GM12878 (cell line): ENCODE measurements around the gene KRT79. TPM values are rescaled to one million over a fixed set of nuclear protein-coding genes. Genes with fewer than 3 reads are reported as not detected.

Source experiments
- ATAC-seq: fragments of 200-7000 bp; cut with Tn5 transposase; 3 replicates; pipeline ENCODE4 v1.9.1; 2020; ENCODE audit warnings: mild to moderate bottlenecking, moderate library complexity
- BruUV-seq: library from RNA; stranded (reverse); fragments of 400-500 nt; replicated peaks from 2 replicates; lab custom pipeline; 2021; lab: Mats Ljungman, UMichigan
- CTCF ChIA-PET: fragments of 300-600 bp; sonication (Branson Sonifier 250); formaldehyde crosslinking; extraction: SDS; loops from one replicate; lab custom pipeline; 2021; ENCODE audit warnings: inconsistent platforms; lab: Yijun Ruan, JAX
- POLR2A ChIA-PET: fragments of 350-600 bp; formaldehyde crosslinking; extraction: SDS; loops from one replicate; lab custom pipeline; 2021; ENCODE audit warnings: inconsistent platforms; lab: Charles Lee
- RAD21 ChIA-PET: fragments of 300-600 bp; sonication (Branson Sonifier 250); formaldehyde crosslinking; loops from one replicate; lab custom pipeline; 2023; ENCODE audit warnings: antibody characterized with exemption; ENCODE audit not compliant: unreplicated experiment; lab: Charles Lee
- SMC1A ChIA-PET: fragments of 300-600 bp; sonication (Branson Sonifier 250); formaldehyde crosslinking; loops from one replicate; lab custom pipeline; 2023; ENCODE audit not compliant: unreplicated experiment, uncharacterized antibody; lab: Charles Lee
- DNase-seq: peaks from one replicate; pipeline ENCODE4 v3.0.0-alpha.2; 2011; ENCODE audit warnings: low read depth, low spot score
- FAIRE-seq: peaks from 3 replicates; lab custom pipeline; 2011; peaks lifted over from hg19 to GRCh38; lab: Jason Lieb, UNC
- H2AFZ ChIP-seq: 2 replicates; pipeline ENCODE4 v1.6.0; 2011; ENCODE audit warnings: low read depth, low read length, control low read depth; ENCODE audit not compliant: control insufficient read depth
- H3K27ac ChIP-seq: 2 replicates; pipeline ENCODE4 v1.5.1; 2011; ENCODE audit warnings: control low read depth; ENCODE audit not compliant: control insufficient read depth, insufficient read depth
- H3K27me3 ChIP-seq, 2 experiments: replicated peaks in 1 of 2; 2 replicates each; pipeline versions ENCODE4 v1.6.0 to v1.6.1; 2011; ENCODE audit warnings: low read length in 1 of 2; ENCODE audit not compliant: control insufficient read depth in 2 of 2, insufficient read depth in 2 of 2
- H3K36me3 ChIP-seq, 2 experiments: 2 replicates each; pipeline ENCODE4 v1.5.1; 2011; ENCODE audit warnings: low read length in 1 of 2; ENCODE audit not compliant: control insufficient read depth in 2 of 2, insufficient read depth in 2 of 2
- H3K4me1 ChIP-seq: 2 replicates; pipeline ENCODE4 v1.6.1; 2011; ENCODE audit warnings: mild to moderate bottlenecking, low read length, moderate library complexity, mixed read lengths; ENCODE audit not compliant: control insufficient read depth, insufficient read depth
- H3K4me2 ChIP-seq: 2 replicates; pipeline ENCODE4 v1.6.0; 2011; ENCODE audit warnings: control low read depth; ENCODE audit not compliant: control insufficient read depth, insufficient read depth
- H3K4me3 ChIP-seq: fragments of 200-600 bp; sonication (generic); 2 replicates; pipeline ENCODE4 v1.5.1; 2016
- H3K79me2 ChIP-seq: 2 replicates; pipeline ENCODE4 v1.6.0; 2011; ENCODE audit warnings: low read length; ENCODE audit not compliant: control insufficient read depth, insufficient read depth
- H3K9ac ChIP-seq: 2 replicates; pipeline ENCODE4 v1.8.0; 2011; ENCODE audit warnings: low read length, control low read depth, mixed read lengths; ENCODE audit not compliant: control insufficient read depth, insufficient read depth
- H3K9me3 ChIP-seq: replicated peaks from 3 replicates; pipeline ENCODE4 v1.5.1; 2011; ENCODE audit warnings: mild to moderate bottlenecking, low read length; ENCODE audit not compliant: control insufficient read depth, insufficient read depth
- H4K20me1 ChIP-seq: 2 replicates; pipeline ENCODE4 v1.6.0; 2011; ENCODE audit not compliant: control insufficient read depth, insufficient read depth
- ATF7 ChIP-seq: fragments of 450-650 bp; IDR thresholded peaks from 2 replicates; pipeline ENCODE4 v1.6.1; 2016; ENCODE audit warnings: low read depth, mild to moderate bottlenecking
- CHD2 ChIP-seq: IDR thresholded peaks from 2 replicates; pipeline ENCODE4 v1.6.1; 2011; ENCODE audit warnings: low read depth, low read length, improper control_type of control experiment, borderline replicate concordance
- CHD4 ChIP-seq: fragments of 200-600 bp; sonication (generic); IDR thresholded peaks from 2 replicates; pipeline ENCODE4 v1.6.1; 2016; ENCODE audit warnings: mild to moderate bottlenecking
- ESRRA ChIP-seq: IDR thresholded peaks from 2 replicates; pipeline ENCODE4 v1.6.1; 2012; ENCODE audit warnings: mild to moderate bottlenecking, low read length, improper control_type of control experiment
- NFIC ChIP-seq: IDR thresholded peaks from 2 replicates; pipeline ENCODE4 v1.6.1; 2012; ENCODE audit warnings: low read depth, mild to moderate bottlenecking, inconsistent platforms, low read length, moderate library complexity
- NR2C2 ChIP-seq: IDR thresholded peaks from 2 replicates; pipeline ENCODE4 v1.6.1; 2011; ENCODE audit warnings: borderline replicate concordance, low read depth; ENCODE audit not compliant: control insufficient read depth, insufficient read length
- RB1 ChIP-seq: fragments of 450-650 bp; formaldehyde crosslinking; IDR thresholded peaks from 2 replicates; pipeline ENCODE4 v1.6.1; 2017; ENCODE audit warnings: mild to moderate bottlenecking, borderline replicate concordance
- SPI1 ChIP-seq: IDR thresholded peaks from 2 replicates; pipeline ENCODE4 v1.6.1; 2011; ENCODE audit warnings: low read depth, mild to moderate bottlenecking, low read length, moderate library complexity, borderline replicate concordance; ENCODE audit not compliant: insufficient read depth
- TARDBP ChIP-seq: IDR thresholded peaks from 2 replicates; pipeline ENCODE4 v1.6.1; 2016; ENCODE audit warnings: borderline replicate concordance
- TBL1XR1 ChIP-seq: IDR thresholded peaks from 2 replicates; pipeline ENCODE4 v1.6.1; 2012; ENCODE audit warnings: low read depth, low read length, improper control_type of control experiment
- ZNF207 ChIP-seq: fragments of 450-650 bp; IDR thresholded peaks from 2 replicates; pipeline ENCODE4 v1.6.1; 2014; ENCODE audit warnings: antibody characterized with exemption, mild to moderate bottlenecking, borderline replicate concordance
- WGBS: methylation state at CpG from one replicate; pipeline ENCODE4 v1.1.6; 2016; ENCODE audit warnings: low lambda C conversion rate; ENCODE audit not compliant: insufficient replicate concordance, insufficient coverage; ENCODE audit errors: missing lambda C conversion rate; 5-methylcytosine and 5-hydroxymethylcytosine counted together
- in situ Hi-C: fragments of 300-500 bp; cut with MboI; formaldehyde crosslinking; loops from 9 replicates; pipeline ENCODE4 v1.14.3; 2018; ENCODE audit warnings: mixed read lengths
- intact Hi-C: fragments of 100-400 bp; cut with micrococcal nuclease; formaldehyde crosslinking; loops from one replicate; pipeline ENCODE4 v1.14.2; 2022; ENCODE audit not compliant: unreplicated experiment
- polyA plus RNA-seq, 11 experiments: library from polyadenylated mRNA; depleted of rRNA in 4 of 11; unstranded in 6 of 11; stranded (reverse) in 5 of 11; fragments of >200 nt; fragmentation: Nextera tagmentation in 4 of 11; fragmentation: Illumina TruSeq in 1 of 11; extraction: Ambion mirVana in 4 of 11; extraction: Trizol in 1 of 11; gene quantifications; 1 replicate in 1 of 11; 2 replicates in 10 of 11; pipeline versions ENCODE4 v1.2.1 to v1.2.3, GENCODE V29; 2011 to 2016; ENCODE audit warnings: inconsistent platforms in 2 of 11, missing spikeins in 2 of 11, low read depth in 1 of 11
- total RNA-seq, 4 experiments: library from RNA; depleted of rRNA in 3 of 4; stranded (reverse); fragments of >200 nt in 3 of 4; fragmentation: Illumina TruSeq in 1 of 4; extraction: Trizol in 1 of 4; gene quantifications; 2 replicates each; pipeline versions ENCODE4 v1.2.1 to v1.2.3, GENCODE V29; 2013 to 2021
- TF ChIP-seq, protein P1 (sequence below), 3 experiments: IDR thresholded peaks in 2 of 3; conservative IDR thresholded peaks in 1 of 3; 2 replicates each; pipeline ENCODE4 v1.5.1; 2011; ENCODE audit warnings: low read depth in 3 of 3, low read length in 3 of 3, mild to moderate bottlenecking in 3 of 3, control low read depth in 2 of 3, moderate library complexity in 2 of 3, inconsistent platforms in 1 of 3, mixed read lengths in 1 of 3; ENCODE audit not compliant: control insufficient read depth in 2 of 3, insufficient read depth in 1 of 3; ENCODE audit errors: extremely low read depth in 1 of 3

Gene KRT79
- total and polyA plus RNA-seq, 10 of the 15 experiments (the other 5 are each of a cell fraction or from before 2014, with no cell fraction given) = 0.03 to 0.09 (median 0.07) TPM; not detected in 7

GRCh38 chr12:52772188-52772587, 61.9 kb downstream of the KRT79 start:
- intact Hi-C loops (no loop called here), in situ Hi-C loops (no loop called here)
- Histone ChIP-seq H3K9me3 (no peaks in the 10 kb centered on the region), H3K79me2 (no peaks in the 10 kb centered on the region), H3K27ac (no peak overlapping the region), H3K4me1 (no peaks in the 10 kb centered on the region), H3K36me3 (no peaks in the 10 kb centered on the region), H3K27me3 (peaks cover 0 to 5% of the 10 kb centered on the region in 2 experiments; a peak in 3 of 4 replicates), H3K9ac (no peak overlapping the region), H3K4me2 (no peak overlapping the region), H4K20me1 (no peaks in the 10 kb centered on the region), H2AFZ (no peak overlapping the region), H3K4me3 (no peak overlapping the region)
- ChIA-PET RAD21 (no interaction called here), CTCF (interaction anchor here (1.2 to 1.6 kb wide), 3 partner anchors 9 to 108 kb away, joined by 3 to 5 read pairs (median 3); no protein-coding TSS in a partner anchor), SMC1A (no interaction called here), POLR2A (no interaction called here)
- DNase-seq (no peak), FAIRE-seq (no peak), ATAC-seq (no peak)
- TF ChIP-seq NR2C2 = no peak
- no peak for TF ChIP-seq CHD4
- no peak for TF ChIP-seq NFIC
- TF ChIP-seq ESRRA = no peak
- TF ChIP-seq TARDBP = no peak
- no peak for TF ChIP-seq ZNF207
- no peak for TF ChIP-seq TBL1XR1
- TF ChIP-seq ATF7 = no peak
- BruUV-seq = no TSS peak
- WGBS = 13% methylated on average over 4 of the region's 4 CpGs

DNA sequence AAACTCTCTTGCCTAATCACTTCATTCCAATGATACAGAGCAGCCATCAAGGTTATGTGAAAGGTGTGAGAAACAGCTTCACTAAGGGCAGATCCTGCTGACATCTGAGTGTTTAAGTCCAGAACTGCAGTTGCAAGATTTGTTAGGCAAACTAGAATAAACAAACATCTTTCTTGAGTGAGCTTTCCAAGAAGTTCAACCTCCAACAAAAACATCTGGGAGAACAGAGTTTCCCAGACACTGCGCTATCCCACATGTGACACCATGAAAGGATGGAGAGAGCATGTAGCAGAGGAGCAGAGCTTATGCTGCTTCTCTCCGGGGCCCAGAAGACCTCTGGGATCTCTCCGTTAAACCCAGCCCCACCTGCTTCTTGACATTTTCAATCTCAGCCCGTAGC, 62.6 kb downstream of the KRT79 start:
- ChIA-PET CTCF (interaction anchor here (1.4 kb wide), 1 partner anchor 99 kb away, joined by 3 read pairs; no protein-coding TSS in a partner anchor), RAD21 (no interaction called here), SMC1A (no interaction called here), POLR2A (no interaction called here)
- no peak overlapping the region for H3K4me3 ChIP-seq
- no peak overlapping the region for H2AFZ ChIP-seq
- intact Hi-C loops (no loop called here), in situ Hi-C loops (no loop called here)
- no peak overlapping the region for H3K4me2 ChIP-seq
- no peaks in the 10 kb centered on the region for H3K4me1 ChIP-seq
- H3K9ac ChIP-seq = no peak overlapping the region
- peaks cover 0 to 5% of the 10 kb centered on the region in 2 experiments; a peak in 3 of 4 replicates for H3K27me3 ChIP-seq
- no peak for DNase-seq
- 12% methylated on average over 4 of the region's 4 CpGs for WGBS
- no peak for ATAC-seq
- no peak overlapping the region for H3K27ac ChIP-seq
- no TSS peak for BruUV-seq
- no peaks in the 10 kb centered on the region for H3K9me3 ChIP-seq
- FAIRE-seq = no peak
- no peaks in the 10 kb centered on the region for H3K36me3 ChIP-seq
- H4K20me1 ChIP-seq = no peaks in the 10 kb centered on the region
- no peaks in the 10 kb centered on the region for H3K79me2 ChIP-seq
- no peak for TF ChIP-seq RB1
- TF ChIP-seq SPI1 = no peak
- TF ChIP-seq CHD2 = no peak
- TF ChIP-seq, protein P1, sequence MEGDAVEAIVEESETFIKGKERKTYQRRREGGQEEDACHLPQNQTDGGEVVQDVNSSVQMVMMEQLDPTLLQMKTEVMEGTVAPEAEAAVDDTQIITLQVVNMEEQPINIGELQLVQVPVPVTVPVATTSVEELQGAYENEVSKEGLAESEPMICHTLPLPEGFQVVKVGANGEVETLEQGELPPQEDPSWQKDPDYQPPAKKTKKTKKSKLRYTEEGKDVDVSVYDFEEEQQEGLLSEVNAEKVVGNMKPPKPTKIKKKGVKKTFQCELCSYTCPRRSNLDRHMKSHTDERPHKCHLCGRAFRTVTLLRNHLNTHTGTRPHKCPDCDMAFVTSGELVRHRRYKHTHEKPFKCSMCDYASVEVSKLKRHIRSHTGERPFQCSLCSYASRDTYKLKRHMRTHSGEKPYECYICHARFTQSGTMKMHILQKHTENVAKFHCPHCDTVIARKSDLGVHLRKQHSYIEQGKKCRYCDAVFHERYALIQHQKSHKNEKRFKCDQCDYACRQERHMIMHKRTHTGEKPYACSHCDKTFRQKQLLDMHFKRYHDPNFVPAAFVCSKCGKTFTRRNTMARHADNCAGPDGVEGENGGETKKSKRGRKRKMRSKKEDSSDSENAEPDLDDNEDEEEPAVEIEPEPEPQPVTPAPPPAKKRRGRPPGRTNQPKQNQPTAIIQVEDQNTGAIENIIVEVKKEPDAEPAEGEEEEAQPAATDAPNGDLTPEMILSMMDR (IDR thresholded peaks at IDR 0.05 in 2 of 3, conservative IDR thresholded peaks at IDR 0.05 in 1 of 3; ENCODE audit: control insufficient read depth in 2 of 3, extremely low read depth in 1 of 3, insufficient read depth in 1 of 3, low read depth in 3 of 3, low read length in 3 of 3) = no peak
